Muscle of back (tissue), 11 donors: ENCODE data around the gene CAMK2G. TPM values are rescaled to one million over a fixed set of nuclear protein-coding genes. Genes with fewer than 3 reads are reported as not detected.
"Not testable (repeated sequence)": the region's sequence is repeated elsewhere in the genome, so short reads cannot be mapped to it uniquely, and the experiment has no call there.

Experiments used
- DNase-seq, 3 donors: peaks; one replicate each; pipeline versions ENCODE4 v3.0.0 to v3.0.0-alpha.2; 2013
- polyA plus RNA-seq, 10 donors: library from polyadenylated mRNA; unstranded; fragments of 120-200 nt; gene quantifications; one replicate each; pipeline ENCODE4 v1.2.1, GENCODE V29; 2013; ENCODE audit not compliant: insufficient read length in 10 of 10

CAMK2G gene
- polyA plus RNA-seq, 10 donors = 20.6 to 33.8 (median 28.1) TPM

DNA sequence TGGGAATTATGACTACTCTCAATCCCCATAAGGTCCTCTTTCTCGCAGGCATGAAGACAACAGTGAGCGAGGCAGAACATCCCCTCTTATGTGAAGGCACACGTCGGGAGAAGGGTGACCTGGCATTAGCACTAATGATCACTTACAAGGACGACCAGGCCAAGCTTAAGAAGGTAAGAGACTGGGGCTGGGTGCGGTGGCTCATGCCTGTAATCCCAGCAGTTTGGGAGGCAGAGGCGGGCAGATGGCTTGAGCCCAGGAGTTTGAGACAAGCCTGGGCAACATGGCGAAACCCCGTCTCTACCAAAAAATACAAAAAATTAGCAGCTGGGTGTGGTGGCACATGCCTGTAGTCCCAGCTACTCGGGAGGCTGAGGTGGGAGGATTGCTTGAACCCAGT lies 78.9 kb downstream of the CAMK2G start:
- not testable (repeated sequence) for DNase-seq

GRCh38 chr10:73793456-73793855 lies 80.9 kb downstream of the CAMK2G start:
- no peak for DNase-seq

DNA sequence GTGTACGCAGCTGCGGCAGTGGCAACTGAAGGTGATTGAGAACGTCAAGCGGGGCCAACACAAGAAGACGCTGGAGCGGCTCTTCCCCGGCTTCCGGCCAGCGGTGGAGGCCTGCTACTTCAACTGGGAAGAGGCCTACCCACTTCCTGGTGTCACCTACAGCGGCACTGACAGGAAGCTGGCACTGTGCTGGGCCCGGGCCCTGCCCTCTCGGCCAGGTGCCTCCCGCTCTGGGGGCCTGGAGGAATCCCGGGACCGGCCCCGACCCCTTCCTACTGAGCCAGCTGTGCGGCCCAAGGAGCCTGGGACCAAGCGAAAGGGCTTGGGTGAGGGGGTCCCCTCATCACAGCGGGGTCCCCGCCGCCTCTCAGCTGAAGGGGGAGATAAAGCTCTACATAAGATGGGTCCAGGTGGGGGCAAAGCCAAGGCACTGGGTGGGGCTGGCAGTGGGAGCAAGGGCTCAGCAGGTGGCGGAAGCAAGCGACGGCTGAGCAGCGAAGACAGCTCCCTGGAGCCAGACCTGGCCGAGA lies 82.4 kb downstream of the CAMK2G start:
- no peak for DNase-seq

DNA sequence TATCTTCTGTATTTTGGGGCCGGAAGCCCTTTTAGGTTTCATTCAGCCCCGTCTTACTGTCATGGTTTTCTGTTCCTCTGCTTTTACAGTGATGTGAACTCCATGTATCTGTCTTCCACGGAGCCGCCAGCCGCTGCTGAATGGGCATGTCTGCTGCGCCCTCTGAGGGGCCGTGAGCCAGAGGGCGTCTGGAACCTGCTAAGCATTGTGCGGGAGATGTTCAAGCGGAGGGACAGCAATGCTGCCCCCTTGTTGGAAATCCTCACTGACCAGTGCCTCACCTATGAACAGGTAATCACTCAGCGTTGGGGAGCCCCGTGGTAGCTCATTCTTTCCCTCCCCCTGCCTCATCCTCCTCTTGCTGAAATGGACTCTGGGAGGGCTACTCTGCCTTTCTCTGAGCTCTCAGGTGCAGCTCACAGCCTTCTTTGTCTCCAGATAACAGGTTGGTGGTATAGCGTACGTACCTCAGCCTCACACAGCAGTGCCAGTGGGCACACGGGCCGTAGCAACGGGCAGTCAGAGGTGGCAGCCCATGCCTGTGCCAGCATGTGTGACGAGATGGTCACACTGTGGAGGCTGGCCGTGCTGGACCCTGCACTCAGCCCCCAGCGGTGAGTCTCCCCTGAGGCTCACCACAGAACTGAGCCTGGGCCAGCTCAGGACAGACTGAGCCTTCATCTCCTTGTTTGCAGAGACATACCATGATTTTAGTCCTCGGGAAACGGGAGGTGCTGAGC lies 83.3 kb downstream of the CAMK2G start:
- DNase-seq = no peak

DNA sequence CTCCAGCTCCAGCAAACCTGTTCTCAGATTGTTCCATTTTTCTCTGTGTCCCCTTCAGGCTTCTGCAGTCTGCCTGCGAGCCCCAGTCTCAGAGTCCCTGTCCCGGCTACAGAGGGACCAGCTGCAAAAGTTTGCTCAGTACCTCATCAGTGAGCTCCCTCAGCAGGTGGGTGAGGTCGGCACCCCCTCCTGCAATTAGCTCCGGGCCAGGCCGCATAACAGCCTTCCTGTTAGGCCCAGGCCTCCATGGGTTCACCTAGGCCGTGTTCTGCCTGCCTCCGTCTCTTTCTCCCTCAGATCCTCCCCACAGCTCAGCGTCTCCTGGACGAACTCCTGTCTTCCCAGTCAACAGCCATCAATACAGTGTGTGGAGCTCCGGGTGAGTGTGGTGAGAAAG lies 84.7 kb downstream of the CAMK2G start:
- no peak for DNase-seq

DNA sequence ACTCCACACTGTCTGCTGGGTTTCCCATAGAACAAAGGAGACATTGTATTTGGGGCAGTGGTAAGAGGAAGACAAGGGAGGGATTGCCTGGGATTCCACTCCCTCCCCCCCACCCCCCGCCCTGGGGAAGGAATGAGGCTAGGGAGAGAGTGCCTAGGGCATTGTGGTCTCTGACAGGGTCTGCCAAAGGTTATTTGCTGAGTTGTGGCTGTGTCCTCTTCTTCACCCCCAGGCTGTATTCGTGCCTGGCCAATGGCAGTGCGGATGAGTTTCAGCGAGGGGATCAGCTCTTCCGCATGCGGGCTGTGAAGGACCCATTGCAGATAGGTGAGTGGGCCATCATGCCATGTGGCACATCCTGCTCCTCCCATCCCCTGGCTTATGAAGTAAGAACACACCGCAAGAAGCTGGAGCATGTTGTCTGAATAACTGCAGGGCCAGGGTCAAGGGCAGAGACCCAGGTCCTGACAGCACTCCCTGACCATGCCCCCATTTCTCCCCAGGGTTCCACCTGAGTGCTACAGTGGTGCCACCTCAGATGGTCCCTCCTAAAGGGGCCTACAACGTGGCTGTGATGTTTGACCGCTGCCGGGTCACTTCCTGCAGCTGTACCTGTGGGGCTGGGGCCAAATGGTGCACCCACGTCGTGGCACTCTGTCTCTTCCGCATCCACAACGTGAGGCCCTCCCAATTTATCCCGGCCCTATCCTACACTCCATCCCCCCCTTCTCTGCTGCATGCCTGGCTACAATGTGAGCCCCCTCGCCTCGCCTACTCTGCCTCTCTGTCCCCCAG lies 85.3 kb downstream of the CAMK2G start:
- no peak for DNase-seq

DNA sequence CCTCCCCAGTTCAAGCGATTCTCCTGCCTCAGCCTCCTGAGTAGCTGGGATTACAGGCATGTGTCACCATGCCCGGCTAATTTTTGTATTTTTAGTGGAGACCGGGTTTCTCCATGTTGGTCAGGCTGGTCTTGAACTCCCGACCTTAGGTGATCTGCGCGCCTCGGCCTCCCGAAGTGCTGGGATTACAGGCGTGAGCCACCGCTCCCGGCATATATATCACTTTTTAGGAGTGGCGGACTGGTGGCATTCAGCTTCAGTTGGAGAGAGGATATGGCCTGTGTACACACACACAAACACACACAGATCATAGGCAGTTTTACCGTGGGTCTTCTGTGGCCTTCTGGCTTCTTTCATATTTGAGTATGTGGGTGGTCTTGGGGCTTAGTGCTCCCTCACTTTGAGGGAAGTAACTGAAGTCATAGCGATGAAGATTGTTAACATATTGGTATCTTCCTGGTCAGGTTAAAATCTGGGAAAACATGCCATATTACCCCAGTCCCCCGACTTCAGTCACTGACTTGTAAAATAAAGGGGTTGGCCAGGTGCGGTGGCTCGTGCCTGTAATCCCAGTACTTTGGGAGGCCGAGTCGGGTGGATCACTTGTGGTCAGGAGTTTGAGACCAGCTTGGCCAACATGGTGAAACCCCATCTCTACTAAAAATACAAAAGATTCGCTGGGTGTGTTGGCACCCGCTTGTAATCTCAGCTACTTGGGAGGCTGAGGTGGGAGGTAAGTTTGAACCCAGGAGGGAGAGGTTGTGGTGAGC lies 87.1 kb downstream of the CAMK2G start:
- not testable (repeated sequence) for DNase-seq

GRCh38 chr10:73786512-73786885 lies 87.9 kb downstream of the CAMK2G start:
- no peak for DNase-seq

DNA sequence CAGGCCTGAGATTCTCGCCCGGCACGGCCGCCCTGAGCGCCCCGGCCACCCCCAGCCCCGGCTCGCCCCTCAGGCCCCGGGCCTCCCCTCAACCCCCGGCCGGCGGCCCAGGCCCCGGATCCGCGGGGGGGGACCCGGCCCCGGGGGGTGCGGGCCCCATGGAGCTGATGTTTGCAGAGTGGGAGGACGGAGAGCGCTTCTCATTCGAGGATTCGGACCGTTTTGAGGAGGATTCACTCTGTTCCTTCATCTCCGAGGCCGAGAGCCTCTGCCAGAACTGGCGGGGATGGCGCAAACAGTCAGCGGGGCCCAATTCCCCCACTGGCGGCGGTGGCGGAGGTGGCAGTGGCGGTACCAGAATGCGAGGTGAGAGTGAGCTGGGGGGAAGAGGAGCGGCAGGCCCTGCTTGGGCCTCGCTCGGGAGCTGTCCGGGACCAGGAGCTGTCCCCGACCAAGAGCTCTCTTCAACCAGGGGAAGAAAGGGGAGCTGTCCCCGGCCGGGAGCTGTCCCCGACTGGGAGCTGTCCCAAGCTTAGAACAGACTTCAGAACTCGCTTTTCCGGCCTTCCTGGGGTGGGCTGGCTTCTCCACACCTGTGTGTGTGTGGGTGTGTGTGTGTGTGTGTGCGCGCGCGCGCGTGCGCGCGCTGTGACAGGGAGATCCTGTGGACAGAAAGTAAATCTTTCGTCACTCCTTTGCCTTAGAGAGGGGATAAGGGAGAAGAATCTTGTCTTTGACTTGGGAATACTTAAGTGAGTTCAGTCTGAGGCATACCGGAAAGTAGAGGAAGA lies 88.4 kb downstream of the CAMK2G start:
- DNase-seq = peak in 1 of 3 donors; percentile 19

DNA sequence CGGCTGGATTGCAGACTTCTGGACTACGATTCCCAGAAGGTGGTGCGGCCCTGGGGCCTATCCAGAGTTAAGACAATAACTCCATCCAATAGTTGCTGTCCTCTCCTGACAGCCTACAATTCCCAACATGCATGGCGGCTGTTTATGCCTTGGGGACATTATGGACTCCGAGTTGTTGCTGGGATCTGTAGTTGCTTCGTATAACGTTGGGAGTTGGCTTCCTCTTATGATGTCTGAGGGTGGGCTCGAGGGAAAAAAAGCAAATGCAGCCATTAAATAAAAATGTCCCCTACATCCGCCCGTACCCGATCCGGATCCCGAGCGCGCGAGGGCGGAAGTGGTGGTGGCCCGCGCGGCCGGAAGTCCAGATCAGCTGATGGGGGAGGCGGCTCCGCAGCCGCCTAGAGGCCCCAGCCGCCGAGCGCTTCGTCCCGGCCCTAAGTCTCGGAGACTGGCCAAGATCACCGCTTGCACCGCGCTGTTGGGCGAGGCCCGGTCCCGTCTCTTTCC lies 89.1 kb downstream of the CAMK2G start, which contains the start of gene ZSWIM8:
ZSWIM8 (plus strand) TSS at position 396 of the 510 bp plus-strand sequence. CDS start 273 bp downstream, outside the sequence.
- peak; percentile 95 to 98 (median 97) for DNase-seq

DNA sequence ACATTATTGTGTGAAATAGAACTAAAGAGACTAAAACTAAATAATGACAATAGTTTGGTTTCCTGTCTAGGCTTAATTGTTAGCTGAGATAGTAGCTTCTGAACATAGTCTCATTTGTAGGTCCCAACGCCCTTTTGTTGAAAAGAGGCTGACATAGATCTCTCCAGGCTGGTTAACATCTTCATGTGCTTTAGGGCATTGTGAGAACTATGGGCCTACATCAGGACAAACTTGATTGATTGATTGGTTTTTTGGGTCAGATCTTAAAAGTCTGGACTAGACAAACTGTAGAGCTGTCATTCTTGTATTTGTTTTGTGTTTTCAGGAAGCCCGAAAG lies 91.6 kb downstream of the CAMK2G start:
- DNase-seq = no peak

DNA sequence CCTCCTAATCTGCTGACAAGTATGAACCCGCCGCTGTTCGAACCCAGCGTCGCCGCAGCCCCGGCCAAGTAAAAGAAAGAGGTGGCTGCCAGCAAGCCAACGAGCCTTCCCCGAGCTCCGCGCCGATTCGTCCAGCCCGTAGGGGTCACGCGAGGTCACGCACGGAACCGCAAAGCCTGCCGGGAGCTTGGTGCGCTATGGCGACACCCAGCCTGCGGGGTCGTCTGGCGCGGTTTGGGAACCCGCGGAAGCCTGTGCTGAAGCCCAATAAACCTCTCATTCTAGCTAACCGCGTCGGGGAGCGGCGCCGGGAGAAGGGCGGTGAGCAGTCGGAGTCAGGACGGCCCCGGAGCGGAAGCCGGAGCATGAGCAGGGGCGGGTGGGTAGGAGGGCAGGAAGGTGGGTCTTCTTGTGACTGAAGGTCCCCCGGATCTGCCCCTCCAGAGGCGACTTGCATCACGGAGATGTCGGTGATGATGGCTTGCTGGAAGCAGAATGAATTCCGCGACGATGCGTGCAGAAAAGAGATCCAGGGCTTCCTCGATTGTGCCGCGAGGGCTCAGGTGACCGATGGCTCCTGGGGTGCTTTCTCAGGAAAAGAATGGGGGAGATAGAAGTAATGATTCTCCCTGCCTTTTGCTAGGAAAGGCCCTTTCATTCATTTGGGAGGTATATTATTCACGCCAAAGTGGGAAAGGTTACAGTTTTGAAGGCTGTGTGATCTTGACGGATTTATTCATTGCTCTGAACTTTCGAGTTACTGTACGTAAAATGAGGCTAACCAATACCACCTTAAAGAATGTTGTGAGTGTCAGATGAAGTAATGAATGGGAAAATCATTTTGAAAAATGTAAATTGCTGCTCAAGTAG lies 92.2 kb downstream of the CAMK2G start, which contains the start of gene CHCHD1:
CHCHD1 (plus strand) TSS at position 170 of the 870 bp plus-strand sequence; CDS start at position 198, 28 bp downstream.
- peak; percentile 87 to 97 (median 95) for DNase-seq

DNA sequence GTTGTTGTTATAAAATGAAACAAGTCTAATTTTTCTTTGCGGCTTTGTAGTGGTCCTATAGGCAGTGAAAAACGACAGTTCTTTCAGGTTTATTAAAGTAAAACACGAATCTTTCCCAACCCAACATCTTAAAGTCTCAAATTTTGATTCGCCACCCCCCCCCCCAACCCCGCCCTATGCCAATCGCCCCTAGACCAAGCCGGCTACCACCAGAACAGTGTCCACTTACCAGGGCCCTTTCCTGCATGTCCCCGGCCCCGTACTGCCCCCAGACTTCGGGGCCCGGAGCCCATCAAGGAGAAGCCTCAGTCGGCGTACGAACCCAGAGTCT lies 92.8 kb downstream of the CAMK2G start:
- no peak for DNase-seq

GRCh38 chr10:73780966-73781365 lies 93.4 kb downstream of the CAMK2G start:
- DNase-seq = no peak

DNA sequence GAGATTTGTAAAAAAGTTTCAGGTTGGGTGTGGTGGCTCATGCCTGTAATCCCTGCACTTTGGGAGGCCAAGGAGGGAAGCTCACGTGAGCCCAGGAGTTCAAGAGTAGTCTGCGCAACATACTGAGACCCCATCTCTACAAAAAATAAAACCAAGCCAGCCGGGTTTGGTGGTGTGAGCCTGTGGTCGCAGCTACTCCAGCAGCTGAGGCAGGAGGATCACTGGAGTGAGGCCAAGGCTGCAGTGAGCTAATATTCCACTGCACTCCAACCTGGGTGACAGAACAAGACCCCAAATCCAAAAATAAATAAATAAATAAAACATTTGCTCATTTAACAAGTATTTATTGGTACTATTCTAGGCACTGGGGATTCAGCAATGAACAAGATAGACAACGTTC lies 94.1 kb downstream of the CAMK2G start:
- DNase-seq = no peak

- DNase-seq = no peak
Observed at GRCh38 chr10:73779539-73780197, 94.7 kb downstream of the CAMK2G start.

GRCh38 chr10:73779018-73779417 lies 95.3 kb downstream of the CAMK2G start:
- no peak for DNase-seq

DNA sequence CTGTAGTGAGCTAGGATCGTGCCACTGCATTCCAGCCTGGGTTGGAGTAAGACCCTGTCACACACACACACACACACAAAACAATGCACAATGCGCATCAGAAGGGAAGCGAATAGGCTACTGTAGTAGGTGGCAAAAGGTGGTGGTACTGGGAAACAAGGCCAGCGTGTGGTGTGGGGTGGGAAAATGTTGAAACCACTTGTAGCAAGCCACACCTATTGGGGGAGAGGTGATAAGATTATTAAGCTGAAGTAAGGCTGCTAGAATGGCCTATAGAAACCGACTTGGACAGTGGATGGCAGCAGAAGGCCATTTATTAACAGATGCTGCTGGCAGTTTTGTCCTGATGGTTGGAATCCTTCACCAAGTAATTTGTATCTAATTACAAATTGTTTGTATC lies 99.7 kb downstream of the CAMK2G start:
- DNase-seq = no peak

DNA sequence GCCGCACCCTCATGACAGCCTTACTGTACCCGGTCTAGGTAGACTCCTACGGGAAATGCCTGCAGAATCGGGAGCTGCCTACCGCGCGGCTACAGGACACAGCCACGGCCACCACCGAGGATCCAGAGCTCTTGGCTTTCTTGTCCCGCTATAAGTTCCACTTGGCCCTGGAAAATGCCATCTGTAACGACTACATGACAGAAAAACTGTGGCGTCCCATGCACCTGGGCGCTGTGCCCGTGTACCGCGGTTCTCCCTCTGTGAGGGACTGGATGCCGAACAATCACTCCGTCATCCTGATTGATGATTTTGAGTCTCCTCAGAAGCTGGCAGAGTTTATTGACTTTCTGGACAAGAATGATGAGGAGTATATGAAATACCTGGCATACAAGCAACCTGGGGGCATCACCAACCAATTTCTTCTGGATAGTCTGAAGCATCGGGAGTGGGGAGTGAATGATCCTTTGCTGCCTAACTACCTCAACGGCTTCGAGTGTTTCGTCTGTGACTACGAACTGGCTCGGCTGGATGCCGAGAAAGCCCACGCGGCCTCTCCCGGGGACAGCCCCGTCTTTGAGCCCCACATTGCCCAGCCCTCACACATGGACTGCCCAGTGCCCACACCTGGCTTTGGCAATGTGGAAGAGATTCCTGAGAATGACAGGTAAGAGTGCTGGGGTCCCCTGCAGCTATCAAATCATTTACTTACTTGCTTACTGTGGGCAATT lies 101.0 kb downstream of the CAMK2G start:
- DNase-seq = peak in 1 of 3 donors; percentile 25
